HTERT RPE-1 (cell line): ENCODE results near the gene TEX55.
"Not testable (repeated sequence)": the region's sequence is repeated elsewhere in the genome, so short reads cannot be mapped to it uniquely, and the experiment has no call there.

Experiments used
- in situ Hi-C: fragments of 300-500 bp; cut with MboI; formaldehyde crosslinking; loops from 4 replicates; pipeline ENCODE4 v1.14.3; 2020; ENCODE audit warnings: low sequenced_read_pairs

The TEX55 gene

GRCh38 chr3:119145500-119146167, at the start of gene TEX55:
TSS of gene TEX55 (plus strand) at chr3:119146165. CDS start at chr3:119146190, 25 bp downstream.
- in situ Hi-C loops, result no loop called here

GRCh38 chr3:119098003-119098402, 48.0 kb upstream of the TEX55 start:
- in situ Hi-C loops, result no loop called here

GRCh38 chr3:119098619-119099222, 47.2 kb upstream of the TEX55 start:
- in situ Hi-C loops, result no loop called here

- in situ Hi-C loops, result no loop called here
These were observed 46.2 kb upstream of the TEX55 start for GRCh38 chr3:119099785-119100184.

GRCh38 chr3:119104031-119104430, 41.9 kb upstream of the TEX55 start:
- in situ Hi-C loops, result no loop called here

- in situ Hi-C loops, result not testable (repeated sequence)
These were observed 27.6 kb upstream of the TEX55 start for GRCh38 chr3:119118330-119118729.

GRCh38 chr3:119120480-119120879, 25.5 kb upstream of the TEX55 start:
- in situ Hi-C loops, result no loop called here

- in situ Hi-C loops, result no loop called here
These were observed 23.6 kb upstream of the TEX55 start for GRCh38 chr3:119122350-119122749.

- in situ Hi-C loops, result no loop called here
These were observed 20.6 kb upstream of the TEX55 start for GRCh38 chr3:119125342-119125741.

GRCh38 chr3:119125742-119126504, 20.0 kb upstream of the TEX55 start:
- in situ Hi-C loops, result no loop called here

- in situ Hi-C loops, result not testable (repeated sequence)
These were observed 15.7 kb upstream of the TEX55 start for GRCh38 chr3:119130291-119130690.

- in situ Hi-C loops, result not testable (repeated sequence)
These were observed 13.7 kb upstream of the TEX55 start for GRCh38 chr3:119132291-119132690.

GRCh38 chr3:119139360-119139759, 6.6 kb upstream of the TEX55 start:
- in situ Hi-C loops, result not testable (repeated sequence)

GRCh38 chr3:119140466-119140865, 5.5 kb upstream of the TEX55 start:
- in situ Hi-C loops, result no loop called here

GRCh38 chr3:119145128-119145499, 851 bp upstream of the TEX55 start:
- in situ Hi-C loops, result no loop called here

- in situ Hi-C loops, result no loop called here
These were observed 812 bp downstream of the TEX55 start for GRCh38 chr3:119146578-119147375.

- in situ Hi-C loops, result no loop called here
These were observed 1.5 kb downstream of the TEX55 start for GRCh38 chr3:119147494-119147893.

- in situ Hi-C loops, result no loop called here
These were observed 2.7 kb downstream of the TEX55 start for GRCh38 chr3:119148493-119149180.

GRCh38 chr3:119149484-119149883, 3.5 kb downstream of the TEX55 start:
- in situ Hi-C loops, result no loop called here

- in situ Hi-C loops, result no loop called here
These were observed 10.9 kb downstream of the TEX55 start for GRCh38 chr3:119156868-119157267.

- in situ Hi-C loops, result no loop called here
These were observed 12.0 kb downstream of the TEX55 start for GRCh38 chr3:119157971-119158370.
